GM18502 (cell line): ENCODE measurements around the gene LGALS16.
"Not testable (repeated sequence)": the region's sequence is repeated elsewhere in the genome, so short reads cannot be mapped to it uniquely, and the experiment has no call there.

Experiments
- ATAC-seq: cut with Tn5 transposase; IDR thresholded peaks from one replicate; pipeline ENCODE4 v1.9.1; 2021; ENCODE audit warnings: mild to moderate bottlenecking; ENCODE audit not compliant: unreplicated experiment, poor library complexity

Gene LGALS16

GRCh38 chr19:39655613-39656012 is at the start of gene LGALS16:
LGALS16 (plus strand) TSS chr19:39655913; CDS start chr19:39655962, 49 bp downstream.
- ATAC-seq, result no peak

GRCh38 chr19:39607021-39607420 is 48.7 kb upstream of the LGALS16 start:
- no peak for ATAC-seq

GRCh38 chr19:39607561-39607960 is 48.2 kb upstream of the LGALS16 start:
- ATAC-seq, result no peak

GRCh38 chr19:39613597-39613996 is 42.1 kb upstream of the LGALS16 start:
- ATAC-seq, result no peak

GRCh38 chr19:39617745-39618144 is 38.0 kb upstream of the LGALS16 start:
- ATAC-seq, result no peak

GRCh38 chr19:39623946-39624345 is 31.8 kb upstream of the LGALS16 start:
- no peak for ATAC-seq

- not testable (repeated sequence) for ATAC-seq
Measured at GRCh38 chr19:39627631-39628030, 28.1 kb upstream of the LGALS16 start.

- no peak for ATAC-seq
Measured at GRCh38 chr19:39631178-39631577, 24.5 kb upstream of the LGALS16 start.

- no peak for ATAC-seq
Measured at GRCh38 chr19:39631626-39632025, 24.1 kb upstream of the LGALS16 start.

GRCh38 chr19:39637891-39638290 is 17.8 kb upstream of the LGALS16 start:
- ATAC-seq, result no peak

GRCh38 chr19:39641773-39642172 is 13.9 kb upstream of the LGALS16 start:
- ATAC-seq, result no peak

GRCh38 chr19:39643591-39643990 is 12.1 kb upstream of the LGALS16 start:
- no peak for ATAC-seq

GRCh38 chr19:39645800-39646411 is 9.8 kb upstream of the LGALS16 start:
- ATAC-seq, result no peak

- ATAC-seq, result no peak
Measured at GRCh38 chr19:39647918-39648317, 7.8 kb upstream of the LGALS16 start.

- no peak for ATAC-seq
Measured at GRCh38 chr19:39659791-39660190, 4.1 kb downstream of the LGALS16 start.

- no peak for ATAC-seq
Measured at GRCh38 chr19:39660661-39661060, 4.9 kb downstream of the LGALS16 start.

GRCh38 chr19:39661565-39661964 is 5.9 kb downstream of the LGALS16 start:
- no peak for ATAC-seq

GRCh38 chr19:39669860-39670259 is 14.1 kb downstream of the LGALS16 start:
- ATAC-seq, result not testable (repeated sequence)

GRCh38 chr19:39670998-39671397 is 15.3 kb downstream of the LGALS16 start:
- ATAC-seq, result no peak

- ATAC-seq, result no peak
Measured at GRCh38 chr19:39671739-39672363, 16.1 kb downstream of the LGALS16 start.

GRCh38 chr19:39672473-39672872 is 16.8 kb downstream of the LGALS16 start:
- ATAC-seq, result no peak

- ATAC-seq, result not testable (repeated sequence)
Measured at GRCh38 chr19:39673862-39674261, 18.1 kb downstream of the LGALS16 start.
